Effector CD4-positive, alpha-beta T cell (primary cell): ENCODE measurements around the gene TRAF6.
"Not testable (repeated sequence)": the region's sequence is repeated elsewhere in the genome, so short reads cannot be mapped to it uniquely, and the experiment has no call there.

ENCODE experiments used
- DNase-seq: peaks from one replicate; pipeline ENCODE4 v3.0.0-alpha.2; 2020
- total RNA-seq: gene quantifications from one replicate; lab custom pipeline; 2026; lab: John Stamatoyannopoulos, UW

The TRAF6 gene, protein sequence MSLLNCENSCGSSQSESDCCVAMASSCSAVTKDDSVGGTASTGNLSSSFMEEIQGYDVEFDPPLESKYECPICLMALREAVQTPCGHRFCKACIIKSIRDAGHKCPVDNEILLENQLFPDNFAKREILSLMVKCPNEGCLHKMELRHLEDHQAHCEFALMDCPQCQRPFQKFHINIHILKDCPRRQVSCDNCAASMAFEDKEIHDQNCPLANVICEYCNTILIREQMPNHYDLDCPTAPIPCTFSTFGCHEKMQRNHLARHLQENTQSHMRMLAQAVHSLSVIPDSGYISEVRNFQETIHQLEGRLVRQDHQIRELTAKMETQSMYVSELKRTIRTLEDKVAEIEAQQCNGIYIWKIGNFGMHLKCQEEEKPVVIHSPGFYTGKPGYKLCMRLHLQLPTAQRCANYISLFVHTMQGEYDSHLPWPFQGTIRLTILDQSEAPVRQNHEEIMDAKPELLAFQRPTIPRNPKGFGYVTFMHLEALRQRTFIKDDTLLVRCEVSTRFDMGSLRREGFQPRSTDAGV
- 39.2 reads per million, percentile 63 among the genes with 10 or more reads in this experiment for total RNA-seq

DNA sequence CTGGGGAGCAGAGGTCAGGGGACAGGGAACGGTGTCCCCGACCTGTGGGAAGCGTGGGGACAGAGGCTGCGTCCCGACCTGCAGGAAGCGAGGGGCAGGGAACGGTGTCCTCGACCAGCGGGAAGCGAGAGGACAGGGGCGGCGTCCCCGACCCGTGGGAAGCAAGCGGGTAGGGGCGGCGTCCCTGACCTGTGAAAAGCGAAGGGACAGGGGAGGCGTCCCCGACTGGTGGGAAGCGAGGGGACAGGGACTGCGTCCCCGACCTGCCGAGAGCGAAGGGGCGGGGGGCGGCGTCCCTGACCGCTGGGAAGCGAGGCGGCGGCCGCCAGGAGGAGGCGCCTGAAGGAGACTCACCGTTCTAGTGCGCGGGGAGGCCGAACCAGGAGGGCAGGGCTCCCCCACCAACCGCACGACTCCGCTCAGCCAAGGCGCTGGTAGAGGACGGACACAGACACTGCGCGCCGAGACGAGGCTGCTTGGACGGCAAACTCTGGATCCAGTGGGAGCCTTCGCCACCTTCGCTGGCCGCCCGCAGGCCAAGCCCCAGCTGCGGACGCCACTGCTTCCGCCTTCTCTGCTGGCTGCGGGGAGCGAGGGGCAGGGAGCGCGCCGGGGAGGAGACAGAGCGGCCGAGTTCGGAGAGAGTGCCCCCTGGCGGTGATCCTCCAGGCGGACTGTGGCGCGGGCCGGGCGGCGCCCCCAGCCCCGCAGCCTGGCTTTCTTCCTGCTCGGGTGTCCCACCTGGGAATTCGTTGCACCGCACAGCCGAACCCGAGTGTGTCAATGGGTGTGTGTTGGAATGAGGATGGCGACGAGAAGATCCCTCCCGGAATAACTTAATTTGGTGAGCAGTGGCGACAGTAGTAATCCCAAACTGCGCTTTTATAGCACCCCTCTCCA, at the start of gene TRAF6:
TSS of gene TRAF6 (minus strand) at position 579 of the 900 bp plus-strand sequence. CDS start 8,757 bp downstream, outside the sequence.
- DNase-seq, result peak; percentile 86

DNA sequence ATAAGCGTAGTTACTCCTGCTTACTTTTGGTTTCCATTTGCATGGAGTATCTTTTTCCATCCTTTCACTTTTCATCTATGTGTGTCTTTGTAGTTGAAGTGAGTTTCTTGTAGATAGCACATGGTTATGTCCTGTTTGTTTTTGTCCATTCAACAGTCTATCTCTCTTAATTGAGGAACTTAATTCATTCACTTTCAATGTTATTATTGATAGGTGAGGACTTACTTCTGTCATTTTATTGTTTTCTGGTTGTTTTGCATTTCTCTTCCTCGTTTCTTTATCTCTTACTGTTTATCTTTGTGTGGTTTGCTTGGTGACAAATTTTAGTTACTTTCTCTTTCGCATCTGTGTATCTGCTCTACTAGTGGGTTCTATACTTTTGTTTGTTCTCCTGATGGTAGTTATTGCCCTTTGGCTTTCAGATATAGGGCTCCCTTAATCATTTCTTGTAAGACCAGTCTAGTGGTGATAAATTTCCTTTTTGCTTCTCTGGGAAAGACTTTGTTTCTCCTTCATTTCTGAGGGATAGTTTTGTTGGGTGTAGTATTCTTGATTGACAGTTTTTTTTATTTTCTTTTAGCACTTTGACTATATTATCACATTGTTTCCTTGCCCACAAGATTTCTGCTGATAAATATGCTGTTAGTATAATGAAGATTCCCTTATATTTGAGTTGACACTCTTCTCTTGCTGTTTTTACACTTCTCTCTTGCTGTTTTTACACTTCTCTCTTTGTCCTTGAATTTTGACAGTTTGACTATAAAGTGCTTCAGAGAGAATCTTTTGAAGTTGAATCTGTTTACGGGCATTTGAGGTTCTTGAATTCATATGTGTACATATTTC, 48.7 kb upstream of the TRAF6 start:
- no peak for DNase-seq

DNA sequence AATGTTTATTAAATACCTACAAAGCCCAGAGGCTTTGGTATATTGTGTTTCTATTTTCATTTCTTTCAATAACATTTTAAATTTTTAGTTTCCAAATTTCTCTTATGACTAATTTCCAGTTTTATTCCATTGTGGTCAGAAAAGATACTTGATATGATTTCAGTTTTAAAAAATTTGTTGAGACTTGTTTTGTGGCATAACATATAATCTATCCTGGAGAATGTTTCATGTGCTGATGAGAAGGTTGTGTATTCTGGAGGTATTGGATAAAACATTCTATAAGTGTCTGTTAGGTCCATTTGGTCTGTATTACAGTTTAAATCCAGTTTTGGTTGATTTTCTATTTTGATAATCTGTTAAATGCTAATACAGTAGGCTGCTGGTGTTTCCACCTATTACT, 47.9 kb upstream of the TRAF6 start:
- no peak for DNase-seq

DNA sequence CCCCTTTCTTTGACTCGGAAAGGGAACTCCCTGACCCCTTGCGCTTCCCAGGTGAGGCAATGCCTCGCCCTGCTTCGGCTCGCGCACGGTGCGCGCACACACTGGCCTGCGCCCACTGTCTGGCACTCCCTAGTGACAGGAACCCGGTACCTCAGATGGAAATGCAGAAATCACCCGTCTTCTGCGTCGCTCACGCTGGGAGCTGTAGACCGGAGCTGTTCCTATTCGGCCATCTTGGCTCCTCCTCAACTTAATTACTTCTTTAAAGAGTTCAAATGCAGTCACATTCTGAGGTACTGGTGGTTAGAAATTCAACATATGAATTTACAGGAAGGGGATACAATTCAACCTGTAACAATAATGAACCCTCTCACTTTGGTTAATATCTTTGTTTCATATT, 47.3 kb upstream of the TRAF6 start:
- not testable (repeated sequence) for DNase-seq

DNA sequence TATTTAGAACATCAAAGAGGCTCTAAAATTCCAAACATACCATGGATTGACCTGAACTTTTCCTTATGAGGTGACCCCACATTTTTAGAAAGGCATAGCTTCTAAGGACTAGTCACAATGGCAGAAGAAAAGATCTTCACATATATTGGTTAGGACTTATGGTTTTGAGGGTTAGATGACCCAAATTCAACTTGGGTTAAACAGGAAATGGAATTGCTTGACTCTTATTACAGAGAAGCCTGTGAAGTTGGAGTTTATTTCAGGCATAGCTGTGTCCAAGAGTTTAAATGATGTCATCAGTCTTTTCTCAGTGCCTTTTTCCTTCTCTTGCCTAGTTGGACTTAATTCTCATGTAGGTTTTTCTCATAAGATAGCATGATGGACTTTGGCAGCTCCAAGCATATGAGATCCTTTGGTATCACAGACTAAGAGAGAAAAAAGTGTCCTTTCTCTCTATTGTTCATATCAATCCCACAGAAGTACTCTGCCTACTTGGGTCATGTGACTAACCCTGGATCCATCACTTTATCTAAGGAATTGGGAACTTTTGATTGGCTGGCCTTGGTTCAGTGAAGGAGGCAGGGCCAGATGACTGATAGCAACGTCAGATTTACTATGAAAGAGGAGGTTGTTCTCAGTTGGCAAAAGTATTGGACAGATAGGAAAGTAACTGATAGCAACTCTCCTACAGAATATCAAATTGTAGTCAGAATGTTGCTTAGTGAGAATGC, 40.5 kb upstream of the TRAF6 start:
- no peak for DNase-seq

DNA sequence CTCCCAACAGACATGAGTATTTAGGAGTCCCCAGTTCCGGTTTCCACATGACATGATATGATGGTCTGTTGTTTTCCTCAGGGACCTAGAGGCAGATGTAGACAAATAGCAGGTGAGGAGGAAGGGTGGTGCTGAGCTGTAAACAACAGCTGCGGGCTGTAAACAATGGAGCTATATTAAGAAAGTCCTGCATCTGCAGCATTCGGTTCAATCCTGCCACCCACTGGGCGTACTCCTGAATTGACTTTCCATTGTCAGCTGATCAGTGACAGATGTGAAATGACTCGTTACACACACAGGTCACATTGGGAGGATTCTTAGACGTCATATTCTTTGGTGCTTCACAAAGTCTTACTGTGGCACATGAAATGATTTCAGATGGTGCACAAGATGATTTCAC, 30.9 kb upstream of the TRAF6 start:
- DNase-seq, result no peak

DNA sequence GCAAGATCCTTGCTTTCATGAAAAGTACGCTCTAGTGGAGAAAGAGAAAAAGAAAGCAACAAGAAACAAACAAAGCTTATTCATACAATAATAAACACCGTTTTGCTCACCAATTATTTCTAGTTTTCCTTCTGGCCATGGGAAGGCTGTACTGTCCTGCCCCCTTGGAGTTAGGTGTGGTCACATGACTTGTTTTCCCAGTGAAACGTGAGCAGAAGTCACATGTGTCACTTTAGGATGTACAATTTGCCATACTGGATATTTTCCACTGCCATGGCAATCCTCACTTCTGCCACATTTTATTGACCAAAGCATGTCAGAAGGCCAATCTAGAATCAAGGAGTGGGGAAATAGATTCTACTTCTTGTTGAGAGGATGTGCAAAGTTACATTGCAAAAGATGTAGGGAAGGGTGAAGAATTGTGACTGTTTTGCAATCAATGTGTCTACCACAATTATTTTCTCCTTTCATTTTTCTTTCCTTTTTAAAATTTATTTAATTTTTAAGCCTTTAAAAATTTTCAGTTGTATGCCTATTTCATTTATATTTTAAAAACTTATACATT, 24.3 kb upstream of the TRAF6 start:
- DNase-seq, result no peak

DNA sequence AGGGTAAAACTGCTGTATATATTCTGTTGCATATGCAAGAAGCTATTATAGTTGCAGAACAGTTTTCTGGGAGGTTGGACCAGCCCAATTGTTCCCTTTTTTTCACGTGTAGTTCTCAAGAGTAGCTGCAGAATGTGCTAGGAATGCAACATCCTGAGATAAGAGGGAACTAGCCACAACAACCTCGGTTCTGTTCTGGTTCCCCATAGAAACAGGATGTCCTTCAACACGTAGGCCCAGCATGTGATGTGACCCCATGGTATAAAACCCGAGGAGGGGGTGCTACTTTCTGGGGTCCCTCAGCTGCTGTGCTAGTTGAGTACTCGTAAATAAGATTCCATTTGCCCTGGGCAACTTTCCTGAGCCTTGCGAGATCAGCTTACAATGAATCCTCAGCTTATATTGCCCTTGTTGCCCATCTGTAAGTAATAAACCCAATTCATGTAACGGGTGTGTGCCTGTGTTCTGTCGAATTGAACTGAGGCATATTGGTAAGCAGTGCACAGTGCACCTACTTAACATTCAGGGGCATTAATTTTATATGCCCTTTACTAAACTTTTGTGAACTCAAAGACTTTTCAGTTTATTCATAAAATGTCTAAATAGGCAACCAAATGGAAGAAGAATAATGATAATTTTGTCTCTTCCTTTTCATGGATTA, 23.0 kb upstream of the TRAF6 start:
- no peak for DNase-seq

DNA sequence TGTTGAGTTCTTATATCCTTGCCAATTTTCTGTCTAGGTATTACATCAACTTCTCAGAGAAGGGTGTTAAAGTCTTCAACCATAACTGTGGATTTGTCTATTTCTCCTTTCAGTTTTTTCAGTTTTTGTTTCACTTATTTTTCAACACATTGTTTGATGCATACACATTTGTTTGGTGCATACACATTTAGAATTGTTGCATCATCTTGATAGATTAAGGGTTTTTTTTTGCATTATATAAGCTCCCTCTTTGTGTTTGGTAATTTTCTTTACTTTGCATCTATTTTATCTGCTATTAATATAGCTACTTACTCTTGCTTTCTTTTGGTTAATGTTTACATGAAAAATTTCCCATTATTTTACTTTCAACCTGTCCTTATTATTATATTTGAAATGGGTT, 20.8 kb upstream of the TRAF6 start:
- DNase-seq, result no peak

DNA sequence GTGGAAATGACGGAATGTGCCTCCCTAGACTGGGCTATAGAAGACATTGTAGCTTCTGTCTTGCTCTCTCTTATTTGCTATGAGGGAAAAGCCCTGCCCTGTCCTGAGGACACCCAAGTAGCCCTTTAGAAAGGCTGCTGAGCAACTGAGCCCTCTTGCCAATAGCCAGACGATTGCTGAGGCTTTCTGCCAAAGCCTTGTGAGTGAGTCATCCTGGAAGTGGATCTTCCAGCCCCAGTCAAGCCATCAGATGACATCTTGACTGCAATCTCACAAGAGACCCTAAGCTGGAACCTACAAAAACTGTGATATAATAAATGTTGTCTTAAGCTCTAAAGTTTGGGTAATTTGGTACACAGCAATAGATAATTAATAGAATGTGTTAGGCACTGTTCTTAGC, 3.9 kb upstream of the TRAF6 start:
- no peak for DNase-seq

DNA sequence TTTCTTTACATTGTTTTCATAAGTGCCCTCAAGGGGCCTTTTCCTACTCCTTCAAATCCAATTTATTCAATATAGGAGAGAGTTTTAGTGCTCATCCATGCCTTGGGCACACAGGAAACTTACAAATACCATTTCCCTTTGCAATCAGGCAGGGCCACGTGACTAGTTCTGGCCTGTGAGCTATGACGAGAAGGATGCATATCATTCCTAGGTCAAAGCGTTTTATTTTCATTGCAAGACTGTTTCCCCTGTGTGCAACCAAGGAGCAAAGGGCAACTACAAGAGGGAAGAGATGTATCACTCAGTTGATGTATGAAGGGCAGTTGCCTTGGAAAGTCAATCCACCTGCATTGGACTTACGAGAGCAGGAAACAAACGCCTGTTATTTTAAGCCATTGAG, 1.9 kb upstream of the TRAF6 start:
- DNase-seq, result no peak

DNA sequence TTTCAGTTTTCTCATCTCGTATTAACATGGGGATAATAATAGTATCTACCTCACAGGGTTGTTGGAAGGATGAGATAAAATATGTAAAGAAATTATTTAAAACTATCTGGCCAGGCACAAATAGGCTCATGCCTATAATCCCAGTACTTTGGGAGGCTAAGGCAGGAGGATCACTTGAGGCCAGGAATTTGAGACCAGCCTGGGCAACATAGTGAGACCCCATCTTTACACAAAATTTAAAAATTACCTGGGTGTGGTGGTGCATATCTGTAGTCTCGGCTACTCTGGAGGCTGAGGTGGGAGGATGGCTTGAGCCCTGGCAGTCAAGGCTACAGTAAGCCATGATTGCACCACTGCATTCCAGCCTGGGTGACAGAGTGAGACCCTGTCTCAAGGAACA, 990 bp upstream of the TRAF6 start:
- DNase-seq, result not testable (repeated sequence)

DNA sequence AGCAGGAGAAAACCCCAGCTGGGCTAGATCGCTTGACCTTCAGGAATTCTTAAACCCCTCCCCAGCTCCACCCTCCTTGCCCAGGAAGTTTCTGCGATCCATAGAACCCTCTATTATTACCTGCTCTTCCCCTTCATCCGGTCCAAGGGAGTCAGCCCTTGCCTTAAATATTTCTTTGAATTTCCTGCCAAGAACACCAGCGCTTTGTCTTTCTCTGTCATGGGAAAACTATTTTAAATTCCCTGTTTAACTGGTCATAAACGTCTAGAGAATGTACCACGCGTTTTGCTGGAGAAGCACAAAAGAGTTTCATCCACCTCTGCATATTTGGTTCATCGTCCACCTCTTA, 496 bp upstream of the TRAF6 start:
- DNase-seq, result no peak

DNA sequence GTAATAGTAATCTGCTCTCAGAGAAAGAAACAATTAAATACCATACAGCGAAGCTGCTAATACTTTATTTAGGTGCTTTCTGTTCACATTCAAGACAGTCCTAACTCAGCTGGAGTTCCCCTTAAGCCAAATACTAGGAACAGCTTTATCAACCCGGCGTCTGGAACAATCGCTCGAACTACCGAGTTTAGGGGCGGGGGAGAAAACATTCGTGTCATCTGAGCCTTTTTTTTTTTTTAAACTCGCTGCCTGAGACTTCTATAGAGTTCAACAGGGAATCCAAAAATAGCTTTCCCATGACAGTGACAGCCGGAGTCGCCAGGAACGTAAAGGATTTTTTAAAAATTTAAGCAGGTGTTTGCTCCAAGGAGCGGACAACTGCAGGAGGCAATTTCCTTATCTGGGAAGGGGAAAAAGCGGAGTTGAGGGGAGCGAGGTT, 852 bp downstream of the TRAF6 start:
- DNase-seq, result no peak

DNA sequence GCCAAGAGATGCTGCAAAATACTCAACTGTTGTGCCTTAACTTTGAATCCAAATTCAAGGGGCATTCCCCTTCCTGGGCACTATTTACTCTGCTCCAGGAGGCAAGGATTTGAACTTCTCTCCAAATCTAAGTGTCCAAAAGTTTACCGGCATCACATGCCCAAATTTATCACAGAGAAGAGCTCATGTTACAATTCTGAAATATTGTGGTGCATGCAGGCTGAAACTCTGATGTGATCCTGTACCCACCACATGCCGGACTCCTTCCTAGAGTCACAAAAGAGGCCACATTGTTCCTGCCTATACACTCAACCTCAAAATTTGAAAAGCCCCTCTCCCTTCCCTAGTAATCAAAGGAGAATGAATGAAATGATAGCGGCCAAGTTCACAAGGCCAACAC, 1.3 kb downstream of the TRAF6 start:
- DNase-seq, result no peak

DNA sequence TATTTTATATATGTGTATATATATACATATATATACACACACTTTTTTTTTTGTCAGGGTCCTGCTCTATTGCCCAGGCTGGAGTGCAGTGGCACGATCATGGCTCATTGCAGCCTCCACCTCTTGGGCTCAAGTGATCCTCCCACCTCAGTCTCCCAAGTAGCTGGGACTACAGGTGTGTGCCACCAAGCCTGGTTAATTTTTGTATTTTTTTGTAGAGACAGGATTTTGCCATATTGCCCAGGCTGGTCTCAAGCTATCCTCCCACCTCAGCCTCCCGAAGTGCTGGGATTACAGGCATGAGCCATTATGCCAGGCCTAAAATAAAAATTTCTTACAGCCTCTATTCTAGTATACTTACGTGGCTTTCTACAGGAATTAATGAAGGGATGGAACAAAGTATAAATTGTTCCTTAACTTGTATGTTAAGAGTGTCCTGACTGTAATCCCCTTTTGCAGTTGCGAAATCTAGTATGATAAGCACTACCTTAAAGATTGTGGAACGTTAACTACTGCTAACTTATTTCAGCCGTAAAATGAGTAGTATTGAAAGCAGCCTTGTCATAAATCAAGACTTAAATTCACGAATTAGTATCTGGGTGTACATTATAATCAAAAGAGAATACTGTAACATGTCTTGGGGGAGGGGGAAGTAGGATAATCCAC, 2.1 kb downstream of the TRAF6 start:
- no peak for DNase-seq

DNA sequence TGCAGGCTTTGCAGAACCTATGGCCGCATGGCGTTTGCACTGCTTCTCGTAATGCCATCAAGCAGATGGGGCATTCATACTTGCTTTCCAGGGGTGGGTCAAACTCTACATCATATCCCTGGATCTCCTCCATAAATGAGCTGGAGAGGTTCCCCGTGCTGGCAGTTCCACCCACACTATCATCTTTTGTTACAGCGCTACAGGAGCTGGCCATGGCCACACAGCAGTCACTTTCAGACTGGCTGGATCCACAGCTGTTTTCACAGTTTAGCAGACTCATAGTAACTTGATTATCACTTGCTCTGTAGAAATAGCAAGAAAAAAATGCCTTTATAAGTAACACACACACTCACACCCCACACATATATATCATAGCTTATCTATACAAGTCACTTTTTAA, 8.8 kb downstream of the TRAF6 start:
- no peak for DNase-seq

DNA sequence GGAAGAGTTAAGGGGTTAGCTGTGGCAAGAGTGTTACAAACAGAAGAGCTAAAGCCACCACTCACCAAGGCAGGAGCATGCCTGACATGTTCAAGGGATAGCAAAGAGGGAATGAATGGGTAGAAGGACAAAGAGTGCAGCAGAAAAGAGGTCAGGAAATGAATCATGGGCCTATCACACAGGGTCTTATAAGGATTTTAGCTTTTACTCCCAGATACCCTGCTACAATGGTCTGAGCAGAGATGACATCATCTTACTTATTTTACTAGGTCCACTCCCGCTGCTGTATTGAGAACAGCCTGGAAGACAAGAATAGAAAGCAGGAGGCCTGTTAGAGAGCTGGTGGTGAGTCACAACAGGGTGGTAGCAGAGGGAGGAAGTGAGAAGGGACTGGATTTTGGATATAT, 9.8 kb downstream of the TRAF6 start:
- no peak for DNase-seq

DNA sequence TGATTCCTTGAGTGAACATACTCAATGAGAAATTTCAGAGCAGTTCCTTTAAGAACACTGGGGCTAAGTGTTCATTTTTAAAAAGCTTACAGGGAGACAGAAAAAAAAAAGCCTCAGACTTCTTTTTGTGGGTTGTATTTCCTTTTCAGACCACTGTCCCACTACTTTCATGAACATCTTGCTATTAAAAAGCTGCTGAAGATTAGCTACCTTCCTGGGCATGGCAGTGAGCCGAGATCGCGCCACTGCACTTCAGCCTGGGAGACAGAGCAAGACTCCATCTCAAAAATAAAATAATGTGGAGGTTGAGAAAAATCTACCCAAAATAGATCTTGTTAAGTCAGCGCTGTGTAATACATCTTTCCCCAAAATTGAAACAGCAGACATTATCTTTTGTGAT, 10.8 kb downstream of the TRAF6 start:
- no peak for DNase-seq

DNA sequence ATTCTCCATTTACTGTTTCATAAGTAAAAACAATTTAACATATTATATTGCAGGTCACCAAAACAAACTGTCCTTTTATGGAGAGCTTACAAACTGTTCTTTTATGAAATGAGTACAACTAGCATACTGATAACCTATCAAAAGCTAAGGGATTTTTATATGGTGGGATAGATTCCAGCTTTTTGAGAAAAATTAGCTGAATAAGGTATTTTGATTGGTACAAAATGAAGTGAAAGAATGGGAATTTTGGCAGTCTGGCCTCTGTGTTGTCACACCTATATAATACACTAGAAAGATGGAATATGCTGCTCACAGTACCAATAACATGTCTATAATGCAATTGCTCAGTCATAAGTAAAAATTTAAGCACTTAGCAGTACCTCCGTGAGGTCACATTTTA, 11.4 kb downstream of the TRAF6 start:
- no peak for DNase-seq
